Gastroesophageal sphincter (tissue), 3 donors: ENCODE data around the gene KCNK17.

ENCODE experiments used
- EP300 ChIP-seq: sonication (generic); formaldehyde crosslinking; IDR thresholded peaks from one replicate; pipeline ENCODE4 v1.6.1; 2017; ENCODE audit warnings: antibody characterized with exemption, mild to moderate bottlenecking
- POLR2A ChIP-seq, 2 donors: fragments of 450-650 bp; IDR thresholded peaks; one replicate each; pipeline ENCODE4 v1.6.1; 2017; ENCODE audit warnings: antibody characterized with exemption in 2 of 2, mild to moderate bottlenecking in 2 of 2, moderate library complexity in 1 of 2
- POLR2AphosphoS5 ChIP-seq: sonication (generic); formaldehyde crosslinking; IDR thresholded peaks from one replicate; pipeline ENCODE4 v1.6.1; 2017; ENCODE audit warnings: antibody characterized with exemption
- TF ChIP-seq, protein P1 (sequence below), 4 experiments: fragments of 200-600 bp in 2 of 4; fragments of 450-650 bp in 2 of 4; sonication (generic) in 1 of 4; IDR thresholded peaks; one replicate each; pipeline ENCODE4 v1.5.1; 2017 to 2019; ENCODE audit warnings: antibody characterized with exemption in 4 of 4, mild to moderate bottlenecking in 2 of 4, moderate library complexity in 2 of 4

DNA sequence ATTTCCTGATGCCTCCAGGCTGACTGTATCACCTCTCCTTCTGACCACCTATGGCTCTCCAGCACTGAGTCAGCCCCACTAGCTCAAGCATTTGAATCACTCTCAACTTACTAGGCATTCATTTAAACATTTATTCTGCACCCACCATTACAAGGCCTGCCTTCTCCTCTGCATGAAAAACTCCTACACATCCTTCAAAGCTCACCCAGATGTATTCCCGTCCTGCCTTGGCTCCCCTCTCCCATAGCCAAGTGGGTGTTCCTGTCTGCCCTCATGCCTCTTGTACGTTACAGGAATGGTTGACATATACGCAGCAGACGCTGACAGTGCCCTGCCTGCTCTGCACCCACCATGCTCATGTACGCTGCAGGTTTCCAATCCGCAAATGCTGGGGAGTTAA lies 21.6 kb downstream of the KCNK17 start:
- TF ChIP-seq, protein P1, sequence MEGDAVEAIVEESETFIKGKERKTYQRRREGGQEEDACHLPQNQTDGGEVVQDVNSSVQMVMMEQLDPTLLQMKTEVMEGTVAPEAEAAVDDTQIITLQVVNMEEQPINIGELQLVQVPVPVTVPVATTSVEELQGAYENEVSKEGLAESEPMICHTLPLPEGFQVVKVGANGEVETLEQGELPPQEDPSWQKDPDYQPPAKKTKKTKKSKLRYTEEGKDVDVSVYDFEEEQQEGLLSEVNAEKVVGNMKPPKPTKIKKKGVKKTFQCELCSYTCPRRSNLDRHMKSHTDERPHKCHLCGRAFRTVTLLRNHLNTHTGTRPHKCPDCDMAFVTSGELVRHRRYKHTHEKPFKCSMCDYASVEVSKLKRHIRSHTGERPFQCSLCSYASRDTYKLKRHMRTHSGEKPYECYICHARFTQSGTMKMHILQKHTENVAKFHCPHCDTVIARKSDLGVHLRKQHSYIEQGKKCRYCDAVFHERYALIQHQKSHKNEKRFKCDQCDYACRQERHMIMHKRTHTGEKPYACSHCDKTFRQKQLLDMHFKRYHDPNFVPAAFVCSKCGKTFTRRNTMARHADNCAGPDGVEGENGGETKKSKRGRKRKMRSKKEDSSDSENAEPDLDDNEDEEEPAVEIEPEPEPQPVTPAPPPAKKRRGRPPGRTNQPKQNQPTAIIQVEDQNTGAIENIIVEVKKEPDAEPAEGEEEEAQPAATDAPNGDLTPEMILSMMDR (IDR thresholded peaks at IDR 0.05): no peak
- TF ChIP-seq POLR2A (IDR thresholded peaks at IDR 0.05) (no peak), EP300 (no peak), POLR2AphosphoS5 (no peak)
